ENCODE results near the gene RGS10.

RGS10 gene

DNA sequence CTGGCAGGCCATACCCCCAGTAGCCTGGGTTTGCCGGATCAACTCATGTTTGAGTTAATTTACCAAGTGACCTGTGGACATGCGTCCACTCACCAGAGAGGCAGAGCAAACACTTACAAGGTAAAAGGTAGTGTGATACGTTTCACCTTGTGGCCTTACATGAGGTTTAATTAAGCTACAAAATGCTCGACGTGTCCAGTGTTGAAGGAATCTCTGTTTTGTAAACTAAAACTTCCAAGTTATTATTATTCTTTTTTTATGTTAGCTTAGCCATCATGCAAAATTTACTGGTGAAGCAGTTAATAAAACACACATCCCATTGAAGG lies 42.9 kb downstream of the RGS10 start:
- in situ Hi-C loops (cut with MboI; ENCODE audit: low sequenced_read_pairs) = no loop called here

DNA sequence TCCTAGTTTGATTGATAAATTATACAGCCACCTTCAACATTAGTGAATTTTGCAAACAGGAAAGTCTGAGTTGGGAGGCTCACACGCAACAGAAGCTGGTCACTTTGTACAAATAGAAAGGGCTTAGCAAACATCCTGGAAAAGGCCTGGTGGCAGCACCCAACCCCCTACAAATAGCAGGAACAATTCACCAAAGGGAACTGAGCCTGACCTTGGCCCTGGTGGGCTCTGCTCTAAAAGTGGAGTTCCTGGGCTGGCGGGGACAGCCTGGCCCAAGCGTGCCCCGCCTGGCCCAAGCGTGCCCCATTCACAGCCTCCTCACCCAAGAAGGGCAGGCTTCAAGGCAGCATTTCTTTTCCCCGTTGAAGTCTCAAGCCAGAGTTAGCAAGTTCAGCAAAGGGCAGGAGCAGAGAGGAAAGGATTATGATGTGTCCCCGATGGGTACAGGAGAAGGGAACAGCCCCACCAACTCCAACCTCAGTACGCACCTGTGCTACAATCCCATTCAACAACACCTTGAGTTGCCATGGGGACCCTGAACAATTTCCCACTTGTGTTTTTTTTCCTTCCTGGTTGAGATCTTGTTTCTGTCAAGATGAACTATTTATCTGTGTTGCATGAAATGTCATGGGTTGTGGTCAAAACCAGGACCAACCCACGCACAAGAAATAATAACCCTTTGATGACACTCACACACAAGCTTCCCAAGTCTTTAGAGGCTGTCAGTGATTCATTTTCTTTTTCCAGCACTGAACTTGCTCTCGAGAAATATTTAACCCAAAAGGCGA lies 43.4 kb downstream of the RGS10 start:
- in situ Hi-C loops (cut with MboI; ENCODE audit: low sequenced_read_pairs) = no loop called here

GRCh38 chr10:119497243-119497642 lies 45.3 kb downstream of the RGS10 start:
- in situ Hi-C loops (cut with MboI; ENCODE audit: low sequenced_read_pairs) = no loop called here

DNA sequence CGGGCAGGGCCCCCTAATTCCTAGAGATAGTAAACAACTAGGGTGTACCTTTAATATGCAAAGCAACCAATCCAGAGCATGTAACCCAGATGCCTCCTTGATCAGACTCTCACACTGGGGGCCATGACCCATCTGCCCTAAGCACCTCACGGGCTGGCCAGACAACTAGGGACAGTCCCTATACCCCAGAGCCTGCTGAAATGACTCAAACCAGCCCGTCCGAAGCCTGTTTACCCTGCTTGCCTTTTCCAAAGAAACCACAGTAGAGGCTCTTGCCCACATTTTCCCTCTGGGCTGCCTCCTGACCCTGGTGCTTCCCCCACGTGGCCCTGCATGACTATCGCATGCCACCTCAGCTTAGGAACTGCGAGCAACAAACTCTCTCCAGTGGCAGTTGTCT lies 46.2 kb downstream of the RGS10 start:
- in situ Hi-C loops (cut with MboI; ENCODE audit: low sequenced_read_pairs) = no loop called here

- in situ Hi-C loops (cut with MboI; ENCODE audit: low sequenced_read_pairs) = no loop called here
These were observed 47.0 kb downstream of the RGS10 start for GRCh38 chr10:119495545-119495944.

DNA sequence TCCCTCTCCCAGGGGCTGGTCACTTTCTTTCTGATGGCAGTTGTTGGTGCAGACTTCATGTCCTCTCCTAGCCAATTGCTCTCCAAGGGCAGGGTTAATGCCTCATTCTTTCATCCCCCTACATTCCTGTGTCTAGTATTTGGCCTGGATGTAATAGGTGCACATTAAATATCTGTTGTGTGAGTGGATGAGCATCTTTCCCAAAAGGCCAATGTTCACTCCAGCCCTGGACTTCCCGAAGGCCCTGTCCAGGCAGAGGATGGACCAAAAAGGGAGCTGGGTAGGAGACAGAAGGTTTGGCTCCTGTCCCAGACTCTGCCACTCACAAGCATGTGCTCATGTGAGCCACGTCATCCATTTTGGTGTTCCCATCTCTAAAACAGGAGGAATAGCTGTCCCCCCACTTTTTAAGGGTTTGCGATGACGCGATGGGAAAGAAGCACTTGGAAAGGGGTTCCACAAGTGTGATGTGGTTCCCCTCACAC lies 47.5 kb downstream of the RGS10 start:
- in situ Hi-C loops (cut with MboI; ENCODE audit: low sequenced_read_pairs) = no loop called here

DNA sequence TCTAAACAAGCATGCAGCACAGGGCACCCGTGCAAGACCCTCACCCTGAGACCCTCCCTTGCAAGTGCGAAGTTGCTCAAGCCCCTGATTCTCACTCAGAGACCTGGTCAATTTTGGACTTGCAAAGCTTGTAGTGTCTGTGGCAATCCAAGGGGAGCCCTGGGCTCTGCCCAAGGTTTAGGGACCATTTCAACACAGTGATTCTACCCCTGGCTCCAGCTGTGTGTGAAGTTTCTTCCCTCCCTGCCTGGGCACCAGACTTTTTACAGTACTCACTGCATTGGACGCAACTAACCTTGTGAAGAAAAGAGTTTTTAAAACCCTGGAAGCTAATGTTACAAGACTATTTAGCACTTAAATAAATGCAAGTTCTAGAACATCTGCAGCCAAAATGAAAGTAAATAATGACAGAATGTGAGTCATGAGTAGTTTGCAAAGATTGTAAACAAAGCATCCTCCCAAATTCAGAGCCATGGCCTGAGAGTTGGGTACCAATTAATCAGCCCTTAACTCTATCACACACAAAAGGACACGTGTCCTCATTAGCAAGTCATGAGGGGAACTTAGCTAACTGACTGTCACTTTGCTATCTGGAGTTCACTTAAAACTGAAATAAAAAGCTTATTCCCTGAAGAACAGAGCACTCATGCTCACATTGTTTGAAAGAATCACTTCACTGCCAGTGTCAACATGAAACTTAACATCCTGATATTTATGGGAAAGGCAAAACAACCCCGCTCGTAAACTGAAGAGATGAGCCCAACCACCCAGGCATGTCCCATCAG lies 48.1 kb downstream of the RGS10 start:
- in situ Hi-C loops (cut with MboI; ENCODE audit: low sequenced_read_pairs) = no loop called here

GRCh38 chr10:119493155-119493554 lies 49.4 kb downstream of the RGS10 start:
- in situ Hi-C loops (cut with MboI; ENCODE audit: low sequenced_read_pairs) = no loop called here

- in situ Hi-C loops (cut with MboI; ENCODE audit: low sequenced_read_pairs) = no loop called here
These were observed 50.4 kb downstream of the RGS10 start for GRCh38 chr10:119491966-119492757.

DNA sequence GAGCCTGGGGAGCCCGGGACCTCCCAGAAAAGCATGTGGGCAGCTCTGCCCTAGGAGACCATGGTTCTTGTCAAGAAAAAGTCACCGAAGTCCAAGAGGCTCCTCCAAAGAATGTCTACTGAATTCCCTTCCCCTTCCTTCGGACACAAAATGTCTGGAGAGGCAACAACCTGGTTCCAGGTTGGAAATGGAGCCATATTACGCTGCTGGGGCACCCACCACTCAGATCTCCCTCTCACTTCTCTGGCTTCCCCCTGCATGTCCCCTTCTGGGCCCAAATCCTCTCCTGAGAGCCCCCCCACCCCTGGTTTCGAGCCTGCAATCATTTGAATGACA lies 52.6 kb downstream of the RGS10 start:
- in situ Hi-C loops (cut with MboI; ENCODE audit: low sequenced_read_pairs) = no loop called here

DNA sequence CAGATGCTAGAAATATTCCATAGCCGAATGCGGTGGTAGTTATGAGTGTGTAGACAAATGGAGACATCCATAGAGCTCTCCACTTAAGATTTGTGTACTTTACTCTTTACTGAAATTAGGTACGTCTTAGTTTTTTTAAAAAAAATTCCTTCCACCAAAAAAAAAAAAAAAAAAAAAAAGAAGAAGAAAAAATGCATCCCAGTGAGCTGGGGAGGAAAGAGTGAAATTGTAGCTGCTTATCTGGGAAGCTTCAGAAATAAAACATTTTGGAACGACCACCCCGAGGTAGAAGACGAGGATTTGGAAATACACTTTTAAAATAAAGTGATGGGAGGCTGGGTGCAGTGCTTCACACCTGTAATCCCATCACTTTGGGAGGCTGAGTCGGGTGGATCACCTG lies 53.8 kb downstream of the RGS10 start:
- in situ Hi-C loops (cut with MboI; ENCODE audit: low sequenced_read_pairs) = no loop called here

DNA sequence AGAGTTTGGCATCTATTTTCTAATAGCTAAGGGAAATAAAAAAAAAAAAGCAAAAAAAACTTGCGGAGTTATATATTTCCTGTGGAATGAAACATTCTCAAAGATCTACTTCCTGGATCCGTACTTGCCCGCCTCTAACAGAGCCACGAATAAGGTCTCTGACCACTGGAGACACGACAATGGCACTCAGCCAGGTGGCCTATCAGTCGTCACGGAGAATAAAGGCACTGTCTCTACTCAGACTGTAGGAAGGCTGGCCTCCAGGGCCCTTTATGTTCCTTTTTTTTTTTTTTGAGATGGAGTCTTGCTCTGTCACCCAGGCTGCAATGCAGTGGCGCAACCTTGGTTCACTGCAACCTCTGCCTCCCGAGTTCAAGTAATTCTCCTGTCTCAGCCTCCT lies 58.7 kb downstream of the RGS10 start:
- in situ Hi-C loops (cut with MboI; ENCODE audit: low sequenced_read_pairs) = no loop called here

DNA sequence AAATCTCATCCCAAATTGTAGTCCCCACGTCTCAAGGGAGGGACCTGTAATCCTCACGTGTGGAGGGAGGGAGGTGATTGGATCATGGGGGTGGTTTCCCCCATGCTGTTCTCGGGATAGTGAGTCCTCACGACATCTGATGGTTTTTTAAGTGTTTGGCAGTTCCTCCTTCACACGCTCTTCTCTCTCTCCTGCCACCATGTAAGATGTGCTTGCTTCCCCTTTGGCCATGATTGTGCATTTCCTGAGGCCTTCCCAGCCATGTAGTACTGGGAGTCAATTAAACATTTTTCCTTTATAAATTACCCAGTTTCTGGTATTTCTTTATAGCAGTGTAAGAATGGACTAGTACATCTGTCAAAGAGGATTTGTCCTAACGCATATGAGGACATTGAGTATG lies 59.5 kb downstream of the RGS10 start:
- in situ Hi-C loops (cut with MboI; ENCODE audit: low sequenced_read_pairs) = no loop called here

DNA sequence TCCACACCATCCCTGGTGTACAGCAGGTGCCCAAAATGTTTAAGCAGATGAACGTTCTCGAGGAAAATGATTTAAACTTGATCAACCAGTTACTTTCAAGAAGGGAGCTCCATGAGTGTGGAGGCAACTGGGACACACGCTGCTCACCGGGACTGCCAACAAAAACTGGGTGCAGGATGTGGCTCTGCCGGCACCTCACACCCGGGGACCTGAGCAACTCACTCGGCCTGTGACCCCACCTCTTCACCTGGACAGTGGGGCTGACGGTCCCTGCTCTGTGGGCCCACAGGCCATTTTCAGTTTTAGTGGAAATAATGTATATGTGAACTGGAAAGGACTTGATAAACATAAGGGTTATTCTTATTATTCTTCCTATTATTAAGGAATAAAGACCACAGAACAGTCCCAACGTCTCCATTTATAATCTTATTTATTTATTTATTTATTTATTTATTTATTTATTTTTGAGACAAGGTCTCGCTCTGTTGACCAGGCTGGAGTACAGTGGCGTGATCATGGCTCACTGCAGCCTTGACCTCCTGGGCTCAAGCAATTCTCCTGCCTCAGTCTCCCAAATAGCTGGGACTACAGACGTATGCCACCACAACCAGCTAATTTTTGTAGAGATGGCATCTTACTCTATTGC lies 60.6 kb downstream of the RGS10 start:
- in situ Hi-C loops (cut with MboI; ENCODE audit: low sequenced_read_pairs) = no loop called here

GRCh38 chr10:119480667-119481066 lies 61.9 kb downstream of the RGS10 start:
- in situ Hi-C loops (cut with MboI; ENCODE audit: low sequenced_read_pairs) = no loop called here

DNA sequence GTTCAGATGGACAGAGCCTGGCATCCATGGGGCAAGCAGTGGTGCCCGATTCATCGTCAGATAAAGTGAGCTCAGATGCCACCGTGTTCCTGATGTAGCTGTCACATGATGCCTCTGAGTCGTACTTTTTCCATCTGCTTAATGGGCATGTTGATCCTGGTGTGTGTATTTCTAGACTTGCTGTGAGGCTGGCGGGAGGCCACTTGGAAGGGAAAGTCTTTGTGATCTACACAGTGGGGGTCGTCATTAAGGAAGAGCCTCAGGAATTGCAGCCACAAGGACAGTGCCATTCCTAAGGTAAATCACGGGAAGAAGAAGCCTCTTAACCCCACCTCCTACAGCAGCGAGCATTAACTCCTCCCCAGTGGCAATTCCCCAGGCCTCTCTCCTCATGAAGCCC lies 63.0 kb downstream of the RGS10 start:
- in situ Hi-C loops (cut with MboI; ENCODE audit: low sequenced_read_pairs) = no loop called here

DNA sequence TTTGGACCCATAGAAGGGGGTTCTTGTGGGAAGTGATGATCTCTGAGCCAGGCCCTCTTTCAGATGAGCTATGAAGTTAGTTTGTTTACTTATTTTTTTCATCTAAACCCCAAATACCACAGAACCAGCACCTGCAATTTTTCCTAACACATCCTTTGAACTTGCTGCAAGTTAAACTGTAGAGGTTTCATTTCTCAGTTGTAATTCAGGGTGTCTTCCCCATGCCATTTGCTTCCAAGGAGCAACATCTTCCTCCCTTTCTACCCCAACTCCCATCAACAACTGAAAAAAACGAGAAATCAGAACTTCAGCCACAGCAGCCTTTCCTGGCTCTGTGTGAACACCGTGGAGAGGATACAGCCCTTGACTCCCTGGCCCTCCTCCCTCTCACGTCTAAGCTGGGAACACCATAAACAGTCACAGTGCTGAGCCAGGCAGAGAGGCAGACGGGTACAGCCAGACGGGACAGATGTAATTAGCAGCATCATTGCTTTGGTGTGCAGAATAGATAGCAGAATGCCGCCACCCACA lies 63.6 kb downstream of the RGS10 start:
- in situ Hi-C loops (cut with MboI; ENCODE audit: low sequenced_read_pairs) = no loop called here

DNA sequence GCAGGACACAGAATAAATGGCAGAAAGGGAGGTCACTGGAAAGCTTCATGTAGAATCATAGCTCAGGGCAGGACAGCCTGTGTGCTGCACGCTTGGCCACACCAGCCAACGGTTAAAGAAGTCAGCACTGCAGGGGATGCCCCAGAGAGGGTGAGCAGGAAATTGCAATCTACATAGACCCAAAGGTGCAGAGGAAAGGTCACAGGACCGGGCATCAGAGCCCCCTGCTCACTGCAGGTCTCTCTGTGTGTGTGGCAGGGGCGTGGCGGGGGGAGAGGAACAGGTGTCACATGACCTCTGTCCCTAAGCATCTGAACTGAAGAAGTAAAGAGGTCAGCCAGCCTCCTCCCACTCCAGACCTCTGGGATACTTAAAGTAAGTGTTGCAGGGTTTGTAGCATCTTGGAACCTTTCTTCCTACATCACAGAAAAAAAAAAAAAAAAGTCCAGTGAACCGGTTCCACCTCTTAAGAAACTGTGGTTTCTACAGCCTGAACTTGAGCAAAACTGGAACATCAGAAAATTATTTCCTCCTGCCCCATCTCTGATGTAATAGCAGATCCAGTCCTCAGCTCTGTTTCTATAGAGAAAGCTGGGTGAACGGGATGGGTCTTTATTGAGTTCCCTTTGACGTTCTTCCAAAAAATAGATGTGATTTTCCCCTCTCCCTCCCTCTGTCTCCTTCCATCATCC lies 64.3 kb downstream of the RGS10 start:
- in situ Hi-C loops (cut with MboI; ENCODE audit: low sequenced_read_pairs) = no loop called here

GRCh38 chr10:119477444-119477843 lies 65.1 kb downstream of the RGS10 start:
- in situ Hi-C loops (cut with MboI; ENCODE audit: low sequenced_read_pairs) = no loop called here

- in situ Hi-C loops (cut with MboI; ENCODE audit: low sequenced_read_pairs) = no loop called here
These were observed 67.9 kb downstream of the RGS10 start for GRCh38 chr10:119474606-119475005.

Measured in HL-60/S4 (cell line).